ENCODE measurements around the gene GID4.

GRCh38 chr17:18107971-18108370, 68.8 kb downstream of the GID4 start:
- TF ChIP-seq EP300 (IDR thresholded peaks at IDR 0.05), result no peak
- TF ChIP-seq POLR2AphosphoS5 (IDR thresholded peaks at IDR 0.05), result no peak
- TF ChIP-seq, protein P1, sequence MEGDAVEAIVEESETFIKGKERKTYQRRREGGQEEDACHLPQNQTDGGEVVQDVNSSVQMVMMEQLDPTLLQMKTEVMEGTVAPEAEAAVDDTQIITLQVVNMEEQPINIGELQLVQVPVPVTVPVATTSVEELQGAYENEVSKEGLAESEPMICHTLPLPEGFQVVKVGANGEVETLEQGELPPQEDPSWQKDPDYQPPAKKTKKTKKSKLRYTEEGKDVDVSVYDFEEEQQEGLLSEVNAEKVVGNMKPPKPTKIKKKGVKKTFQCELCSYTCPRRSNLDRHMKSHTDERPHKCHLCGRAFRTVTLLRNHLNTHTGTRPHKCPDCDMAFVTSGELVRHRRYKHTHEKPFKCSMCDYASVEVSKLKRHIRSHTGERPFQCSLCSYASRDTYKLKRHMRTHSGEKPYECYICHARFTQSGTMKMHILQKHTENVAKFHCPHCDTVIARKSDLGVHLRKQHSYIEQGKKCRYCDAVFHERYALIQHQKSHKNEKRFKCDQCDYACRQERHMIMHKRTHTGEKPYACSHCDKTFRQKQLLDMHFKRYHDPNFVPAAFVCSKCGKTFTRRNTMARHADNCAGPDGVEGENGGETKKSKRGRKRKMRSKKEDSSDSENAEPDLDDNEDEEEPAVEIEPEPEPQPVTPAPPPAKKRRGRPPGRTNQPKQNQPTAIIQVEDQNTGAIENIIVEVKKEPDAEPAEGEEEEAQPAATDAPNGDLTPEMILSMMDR (IDR thresholded peaks at IDR 0.05), result no peak
